ENCODE measurements around the gene MMP17.

GRCh38 chr12:131842169-131842568 lies 14.0 kb downstream of the MMP17 start:
- TF ChIP-seq, protein P1, sequence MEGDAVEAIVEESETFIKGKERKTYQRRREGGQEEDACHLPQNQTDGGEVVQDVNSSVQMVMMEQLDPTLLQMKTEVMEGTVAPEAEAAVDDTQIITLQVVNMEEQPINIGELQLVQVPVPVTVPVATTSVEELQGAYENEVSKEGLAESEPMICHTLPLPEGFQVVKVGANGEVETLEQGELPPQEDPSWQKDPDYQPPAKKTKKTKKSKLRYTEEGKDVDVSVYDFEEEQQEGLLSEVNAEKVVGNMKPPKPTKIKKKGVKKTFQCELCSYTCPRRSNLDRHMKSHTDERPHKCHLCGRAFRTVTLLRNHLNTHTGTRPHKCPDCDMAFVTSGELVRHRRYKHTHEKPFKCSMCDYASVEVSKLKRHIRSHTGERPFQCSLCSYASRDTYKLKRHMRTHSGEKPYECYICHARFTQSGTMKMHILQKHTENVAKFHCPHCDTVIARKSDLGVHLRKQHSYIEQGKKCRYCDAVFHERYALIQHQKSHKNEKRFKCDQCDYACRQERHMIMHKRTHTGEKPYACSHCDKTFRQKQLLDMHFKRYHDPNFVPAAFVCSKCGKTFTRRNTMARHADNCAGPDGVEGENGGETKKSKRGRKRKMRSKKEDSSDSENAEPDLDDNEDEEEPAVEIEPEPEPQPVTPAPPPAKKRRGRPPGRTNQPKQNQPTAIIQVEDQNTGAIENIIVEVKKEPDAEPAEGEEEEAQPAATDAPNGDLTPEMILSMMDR (IDR thresholded peaks at IDR 0.05; ENCODE audit: poor library complexity), result no peak
- no peak for TF ChIP-seq EZH2phosphoT487 (IDR thresholded peaks at IDR 0.05; ENCODE audit: low read depth, severe bottlenecking, unreplicated experiment)
- no peak for TF ChIP-seq EZH2 (IDR thresholded peaks at IDR 0.05; ENCODE audit: borderline replicate concordance)
